T-helper 2 cell treated with Interferon-gamma antibody and Interleukin-4, amounts not matched to agents 100 ng/mL and 5 ng/mL, for 36 hours (primary cell): ENCODE results near the gene ARMCX5. TPM values are rescaled to one million over a fixed set of nuclear protein-coding genes. Genes with fewer than 3 reads are reported as not detected.

Experiments
- intact Hi-C: fragments of 100-400 bp; cut with micrococcal nuclease; formaldehyde crosslinking; loops from one replicate; pipeline ENCODE4 v1.15.1; 2023
- total RNA-seq: library from RNA; stranded (reverse); gene quantifications from 2 replicates; pipeline ENCODE4 v1.2.3, GENCODE V29; 2022

The ARMCX5 gene
- total RNA-seq: 7.5 TPM in 2 replicates

- intact Hi-C loops: loop anchor here (2.0 to 5.0 kb wide), 4 partner anchors 53 to 168 kb away; partner anchors contain the start of genes GPRASP3 and TMSB15A
Observed at GRCh38 chrX:102599084-102599950, at the start of gene ARMCX5. ARMCX5 (plus strand) TSS chrX:102599515; CDS start chrX:102602142, 2,627 bp downstream.

GRCh38 chrX:102558607-102559006 is 40.7 kb upstream of the ARMCX5 start:
- intact Hi-C loops: no loop called here

- intact Hi-C loops: no loop called here
Observed at GRCh38 chrX:102560423-102561068, 38.8 kb upstream of the ARMCX5 start.

DNA sequence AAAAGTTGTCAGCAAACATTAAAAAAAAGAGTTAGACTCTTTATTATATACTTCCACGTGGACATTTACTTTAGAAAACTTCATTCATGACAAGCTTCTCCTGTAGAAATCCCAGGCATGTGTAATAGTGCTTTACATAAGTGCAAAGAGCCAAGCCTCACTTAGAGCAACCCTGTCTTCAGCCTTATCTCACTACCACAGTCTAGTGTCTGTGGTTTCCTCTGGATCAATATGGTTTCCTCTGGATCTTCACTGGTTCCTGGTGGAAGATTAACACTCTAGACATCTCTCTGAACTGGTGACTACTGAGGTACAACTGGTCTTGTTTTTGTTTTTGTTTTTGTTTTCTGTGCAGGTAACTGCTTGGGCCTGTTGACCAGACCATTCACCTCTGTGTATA is 18.4 kb upstream of the ARMCX5 start:
- intact Hi-C loops: no loop called here

DNA sequence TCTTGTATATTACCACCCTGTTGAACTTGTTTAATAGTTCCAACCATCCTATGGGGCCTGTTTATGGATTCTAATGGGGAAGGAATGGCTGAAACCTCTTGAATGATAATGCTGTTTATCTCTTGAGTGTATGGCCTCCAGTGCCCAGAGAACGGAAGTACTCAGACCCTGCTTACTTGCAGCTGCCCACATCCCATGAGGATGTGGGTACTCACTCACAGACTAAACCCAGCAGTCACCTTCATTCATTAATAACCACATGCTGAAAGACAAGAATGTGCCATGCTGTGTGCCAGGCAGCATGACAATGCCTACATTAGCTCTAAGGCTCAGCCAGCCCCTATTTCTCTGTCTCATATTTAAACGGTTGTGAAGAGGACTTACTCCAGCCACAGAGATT is 5.9 kb upstream of the ARMCX5 start:
- intact Hi-C loops: no loop called here

DNA sequence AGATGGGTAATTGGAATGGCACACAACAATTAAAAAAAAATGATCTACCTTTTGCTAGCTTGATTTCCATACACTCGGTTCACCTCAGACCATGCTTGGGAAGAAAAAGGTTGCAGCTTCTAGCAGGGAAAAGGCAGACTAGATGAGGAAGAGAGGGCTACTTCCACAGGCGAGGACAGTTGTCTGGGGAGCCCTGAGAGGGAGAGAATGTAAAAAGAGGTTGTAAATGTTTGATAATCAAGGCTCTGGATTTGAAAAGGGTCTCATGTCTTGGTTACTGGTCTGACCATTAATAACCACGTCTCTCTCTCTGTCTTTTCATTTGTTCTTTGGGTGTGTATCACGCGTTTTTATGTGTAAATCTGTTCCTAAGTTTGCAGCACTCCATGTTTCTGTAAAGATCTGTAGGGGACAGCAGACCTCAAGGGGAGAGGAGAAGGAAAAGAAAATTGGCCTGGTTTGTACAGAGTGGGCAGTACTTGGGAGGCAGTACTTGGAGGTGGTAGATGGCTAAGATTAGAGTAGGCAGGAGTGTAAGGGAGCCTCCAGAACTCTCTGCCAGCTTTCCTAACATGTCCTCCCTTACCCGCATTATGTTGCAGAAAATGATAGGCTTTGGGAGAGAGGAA is 750 bp downstream of the ARMCX5 start:
- intact Hi-C loops: loop anchor here (2.0 to 5.0 kb wide), 5 partner anchors 53 to 167 kb away; partner anchors contain the start of genes GPRASP3 and TMSB15A

DNA sequence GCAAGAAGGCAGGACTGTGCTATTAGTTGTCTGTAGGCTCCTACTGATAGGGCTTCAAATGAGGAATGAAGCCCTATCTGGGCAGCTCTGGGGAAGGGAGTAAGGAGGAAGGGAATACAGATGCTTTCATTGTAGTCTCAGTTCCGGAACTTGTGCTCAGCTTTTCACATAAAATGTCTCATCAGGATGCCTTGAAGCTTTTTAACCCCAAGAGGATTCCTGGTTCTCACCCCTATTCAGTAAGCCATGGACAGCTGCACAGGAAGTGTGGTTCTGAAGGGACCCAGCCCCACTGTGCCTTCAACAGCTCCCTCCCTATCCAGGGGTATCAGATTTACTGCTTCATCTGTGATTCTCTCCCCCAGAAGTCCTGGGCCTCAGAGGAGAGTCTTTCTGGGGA is 5.0 kb downstream of the ARMCX5 start:
- intact Hi-C loops: no loop called here

GRCh38 chrX:102606115-102606514 is 6.8 kb downstream of the ARMCX5 start:
- intact Hi-C loops: no loop called here

DNA sequence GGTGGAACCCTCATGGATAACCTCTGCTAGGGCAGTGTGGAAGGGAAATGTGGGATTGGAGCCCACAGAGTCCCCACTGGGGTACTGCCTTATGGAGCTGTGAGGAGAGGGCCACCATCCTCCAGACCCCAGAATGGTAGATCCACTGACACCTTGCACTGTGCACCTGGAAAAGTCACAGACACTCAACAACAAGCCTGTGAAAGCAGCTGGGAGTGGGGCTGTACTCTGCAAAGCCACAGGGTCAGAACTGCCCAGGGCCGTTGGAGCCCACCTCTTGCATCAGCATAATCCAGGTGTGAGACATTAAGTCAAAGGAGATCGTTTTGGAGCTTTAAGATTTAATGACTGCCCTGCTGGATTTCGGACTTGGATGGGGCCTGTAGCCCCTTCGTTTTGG is 11.6 kb downstream of the ARMCX5 start:
- intact Hi-C loops: no loop called here

GRCh38 chrX:102624105-102624504 is 24.8 kb downstream of the ARMCX5 start:
- intact Hi-C loops: no loop called here

- intact Hi-C loops: no loop called here
Observed at GRCh38 chrX:102627640-102628039, 28.3 kb downstream of the ARMCX5 start.

- intact Hi-C loops: no loop called here
Observed at GRCh38 chrX:102637561-102637960, 38.2 kb downstream of the ARMCX5 start.

DNA sequence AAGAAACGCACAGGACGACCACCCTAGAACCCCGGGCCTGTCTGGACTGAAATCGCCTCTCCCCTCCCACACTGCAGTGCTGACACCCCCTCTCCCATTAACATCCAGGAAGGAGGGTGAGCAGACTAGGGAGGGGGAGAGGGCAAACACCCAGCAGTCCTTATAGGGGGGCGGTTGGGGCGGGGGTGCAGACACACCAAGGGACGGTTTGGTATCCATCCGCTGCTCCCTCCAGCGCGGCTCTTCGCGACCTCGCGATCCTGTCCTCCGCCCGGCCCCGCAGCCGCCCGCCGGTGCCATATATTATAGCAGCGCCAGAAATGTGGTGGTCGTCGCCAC is 51.6 kb downstream of the ARMCX5 start:
- intact Hi-C loops: loop anchor here (10.0 kb wide), 2 partner anchors 74 to 214 kb away; partner anchors contain the start of gene GPRASP3

DNA sequence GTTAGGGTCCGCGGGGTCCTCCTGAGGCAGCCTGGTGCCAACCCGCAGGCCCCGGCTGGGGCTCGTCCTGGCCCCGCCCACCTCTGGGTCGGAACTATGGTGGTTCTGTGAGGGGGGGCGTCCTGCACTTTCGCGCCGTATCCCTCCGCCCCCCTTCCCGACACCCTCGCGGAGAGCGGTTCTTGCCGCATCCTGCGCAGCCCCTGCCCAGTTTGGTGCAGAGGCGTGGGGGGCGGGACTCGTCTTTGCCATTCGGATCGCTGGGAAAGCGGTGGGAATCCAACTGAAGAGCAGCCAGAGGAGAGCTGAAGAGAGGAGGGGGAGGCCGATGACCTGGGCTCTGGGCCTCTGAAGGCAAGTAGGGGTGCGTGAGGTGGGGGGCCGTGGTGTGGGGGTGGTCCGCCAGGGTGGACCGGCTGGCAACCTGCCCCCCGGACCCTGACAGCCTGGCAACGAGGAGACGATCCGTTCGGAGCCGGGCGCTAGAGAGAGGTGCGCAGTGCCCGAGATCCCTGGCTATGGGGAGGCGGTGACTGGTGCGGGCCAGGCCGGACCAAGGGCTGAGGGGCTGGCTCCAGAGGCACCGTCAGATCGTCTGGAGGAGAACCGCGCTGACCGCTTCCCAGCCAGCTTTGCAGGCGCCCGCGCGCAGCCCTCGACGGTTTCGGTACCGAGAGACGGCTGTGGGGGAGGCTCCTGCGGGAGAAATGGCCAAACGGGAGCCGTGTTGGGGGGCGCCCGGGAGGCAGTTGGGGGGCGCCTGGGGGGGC is 52.1 kb downstream of the ARMCX5 start, which contains the start of gene GPRASP1:
Gene GPRASP1, plus strand, starts transcription at position 242 of the 770 bp plus-strand sequence. CDS start 2,431 bp downstream, outside the sequence.
- intact Hi-C loops: loop anchor here (2.0 to 10.0 kb wide), 3 partner anchors 53 to 213 kb away; partner anchors contain the start of genes ARMCX5 and GPRASP3

GRCh38 chrX:102652031-102652688 is 52.8 kb downstream of the ARMCX5 start:
- intact Hi-C loops: loop anchor here (2.0 to 10.0 kb wide), 3 partner anchors 53 to 213 kb away; partner anchors contain the start of genes ARMCX5 and GPRASP3

Other genes with a start within 250 kb of the ARMCX5 start
- gene NXF2B, start 159.5 kb upstream of the ARMCX5 start, total RNA-seq: not detected in 2 replicates
- not detected in 2 replicates for gene TCP11X2, start 127.7 kb upstream of the ARMCX5 start, total RNA-seq
- gene TMSB15A, start 82.8 kb upstream of the ARMCX5 start, total RNA-seq: 0.39 and 0.50 TPM in 2 replicates
- 0.48 and 0.70 TPM in 2 replicates for gene GPRASP1, start 52.0 kb downstream of the ARMCX5 start, total RNA-seq
- gene GPRASP2, start 112.9 kb downstream of the ARMCX5 start, total RNA-seq: 0.25 and 0.30 TPM in 2 replicates
- 1.3 and 1.9 TPM in 2 replicates for gene GPRASP3, start 121.2 kb downstream of the ARMCX5 start, total RNA-seq